Left cardiac atrium (tissue), 4 donors: ENCODE results near the gene CCNY. TPM values are rescaled to one million over a fixed set of nuclear protein-coding genes. Genes with fewer than 3 reads are reported as not detected.

Source experiments
- ATAC-seq, 2 donors: fragments of 200-7000 bp; cut with Tn5 transposase; one replicate each; pipeline ENCODE4 v1.9.1; 2020; ENCODE audit warnings: mild to moderate bottlenecking in 2 of 2, moderate library complexity in 2 of 2
- DNase-seq: peaks from one replicate; pipeline ENCODE4 v3.0.0-alpha.2; 2020
- intact Hi-C, 2 donors: fragments of 100-400 bp; cut with DNase I; formaldehyde crosslinking; loops; one replicate each; pipeline versions ENCODE4 v1.14.1 to v1.15.1; 2022 to 2023
- total RNA-seq, 2 donors: library from RNA; stranded (reverse); fragmentation: NEBNext Ultra II Directional; extraction: Animal tissue kit (Norgen Biotek cat#: 25700); gene quantifications; one replicate each; pipeline ENCODE4 v1.2.1, GENCODE V29; 2021
- donor health status: DM: no; HTN: yes; CAD: no.
- donor health status: DM: no; HTN: yes; CAD: no; lungs with severe emphysema.
- donor health status: DM: yes; HTN: yes; CAD: no.
- donor health status: Dilated cardiomyopathy.

The CCNY gene
- total RNA-seq, 2 donors from 2014 or later, result 59.3 to 76.5 TPM

DNA sequence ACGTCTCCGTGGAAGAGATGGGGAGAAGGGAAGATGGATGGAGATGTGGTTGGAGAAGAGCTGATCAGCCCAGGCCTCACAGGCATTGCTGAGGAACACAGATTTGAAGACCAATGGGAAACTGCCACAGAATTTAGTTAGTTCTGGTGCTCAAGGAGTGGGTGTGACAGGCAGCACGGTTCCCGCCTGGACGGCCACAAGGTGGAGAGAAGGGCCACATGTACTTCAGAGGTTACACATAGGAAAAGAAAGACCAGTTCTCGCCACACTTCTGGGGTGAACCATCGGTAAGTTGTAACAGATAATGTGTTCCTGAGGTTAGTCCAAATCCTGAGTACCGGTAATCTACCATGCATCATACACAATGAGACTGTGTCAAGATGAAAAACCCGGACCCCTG is 239.3 kb downstream of the CCNY start:
- intact Hi-C loops, result no loop called here
- DNase-seq, result no peak
- ATAC-seq, result no peak

DNA sequence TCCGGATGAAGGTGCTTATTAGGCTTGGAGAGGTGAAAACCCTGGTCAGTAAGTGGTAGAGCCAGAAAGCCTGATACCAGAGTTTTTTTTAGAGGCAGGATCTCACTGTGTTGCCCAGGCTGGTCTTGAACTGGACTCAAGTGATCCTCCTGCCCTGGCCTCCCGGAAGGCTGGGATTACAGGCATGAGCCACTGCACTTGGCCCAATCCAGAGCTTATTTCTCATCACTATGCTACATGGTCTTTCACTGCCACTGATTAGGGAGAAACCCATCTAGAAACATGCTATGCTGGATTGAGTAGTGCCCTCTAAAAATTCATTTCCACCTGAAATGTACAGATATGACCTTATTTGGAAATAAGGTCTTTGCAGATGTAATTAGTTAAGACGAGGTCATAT is 240.4 kb downstream of the CCNY start:
- DNase-seq (no peak), ATAC-seq (no peak)
- intact Hi-C loops, result no loop called here

DNA sequence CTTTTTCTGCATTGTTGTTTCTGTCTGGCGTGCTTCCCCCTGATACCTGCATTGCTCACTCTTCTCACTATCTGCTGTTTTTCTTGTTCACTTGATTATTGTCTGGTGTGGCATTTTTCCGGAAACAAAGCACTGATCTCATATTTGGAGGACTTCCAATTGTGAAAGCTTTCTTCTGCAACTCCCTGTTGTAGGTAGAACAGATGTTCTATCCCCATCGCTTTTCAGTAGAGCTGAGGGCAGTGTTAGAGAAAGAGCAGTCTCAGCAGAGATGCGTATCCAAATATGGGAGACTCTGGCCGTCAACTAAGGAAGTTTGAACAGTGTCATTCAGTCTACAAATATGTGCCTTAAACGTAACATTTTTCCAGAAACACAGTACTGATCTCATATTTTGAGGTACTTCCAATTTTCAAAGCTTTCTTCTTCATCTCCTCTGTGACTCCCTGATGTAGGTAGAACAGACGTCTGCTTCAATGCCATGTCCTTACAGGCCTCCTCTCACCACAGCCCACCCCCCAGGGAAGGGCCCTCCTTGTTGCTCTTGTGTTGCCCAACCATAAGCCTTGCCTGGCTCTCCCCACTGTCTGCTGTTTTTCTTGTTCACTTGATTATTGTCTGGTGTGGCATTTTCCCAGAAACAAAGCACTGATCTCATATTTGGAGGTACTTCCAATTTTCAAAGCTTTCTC is 241.8 kb downstream of the CCNY start:
- intact Hi-C loops, result no loop called here
- DNase-seq, result no peak
- ATAC-seq, result peak in 1 of 2 donors; percentile 42

DNA sequence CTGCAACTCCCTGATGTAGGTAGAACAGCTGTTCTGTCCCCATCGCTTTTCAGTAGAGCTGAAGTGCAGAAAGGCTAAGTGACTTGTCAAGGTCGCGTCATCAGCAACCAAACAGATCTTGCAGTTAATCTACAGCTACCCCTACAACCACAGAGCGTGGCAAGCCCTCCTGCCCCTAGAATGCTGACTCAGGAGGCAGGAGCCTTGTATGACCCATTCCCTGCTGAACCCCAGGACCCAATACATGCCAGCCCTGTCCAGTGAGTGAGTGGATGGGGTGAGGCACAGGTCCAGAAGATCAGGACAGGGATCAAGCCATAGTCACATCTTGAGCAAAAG is 242.3 kb downstream of the CCNY start:
- intact Hi-C loops, result no loop called here
- DNase-seq (no peak), ATAC-seq (no peak)

DNA sequence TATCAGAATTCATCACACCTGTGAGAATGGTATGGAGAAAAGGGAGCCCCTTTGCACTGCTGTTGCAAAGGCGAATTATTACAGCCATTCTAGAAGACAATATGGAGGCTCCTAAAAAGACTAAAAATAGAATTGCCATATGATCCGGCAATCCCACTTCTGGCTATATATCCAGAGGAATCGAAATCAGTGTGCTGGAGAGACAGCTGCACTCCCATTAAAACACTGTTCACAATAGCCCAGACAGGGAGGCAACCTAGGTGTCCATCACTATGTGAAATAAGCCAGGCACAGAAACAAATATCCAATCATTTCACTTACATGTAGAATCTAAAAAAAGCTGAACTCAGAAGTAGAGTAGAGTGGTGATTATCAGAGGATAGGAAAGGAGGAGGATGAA is 242.8 kb downstream of the CCNY start:
- ATAC-seq (no peak), DNase-seq (no peak)
- intact Hi-C loops, result no loop called here

DNA sequence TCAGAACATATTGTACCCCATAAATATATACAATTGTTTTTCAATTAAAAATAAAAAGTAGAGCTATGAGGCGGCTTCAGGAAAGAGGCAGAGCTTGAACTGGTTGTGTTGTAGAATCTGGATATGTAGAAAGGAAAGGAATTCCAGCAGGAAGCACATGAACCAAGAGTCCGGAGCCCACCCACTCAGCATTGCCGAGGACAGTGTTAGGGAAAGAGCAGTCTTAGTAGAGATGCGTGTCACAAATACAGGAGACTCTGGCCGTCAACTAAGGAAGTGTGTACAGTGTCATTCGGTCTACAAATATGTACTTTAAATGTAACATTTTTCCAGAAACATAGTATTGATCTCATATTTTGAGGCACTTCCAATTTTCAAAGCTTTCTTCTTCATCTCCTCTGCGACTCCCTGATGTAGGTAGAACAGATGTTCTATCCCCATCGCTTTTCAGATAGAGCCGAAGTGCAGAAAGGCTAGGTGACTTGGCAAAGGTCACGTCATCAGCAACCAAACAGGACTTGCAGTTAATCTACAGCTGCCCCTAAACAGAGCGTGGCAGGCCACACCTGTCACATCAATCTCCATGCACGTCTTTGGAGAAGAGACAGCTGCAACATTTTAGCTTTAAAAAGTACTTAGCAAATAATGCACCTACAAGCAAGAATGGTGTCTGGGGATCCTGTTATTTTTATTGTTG is 243.6 kb downstream of the CCNY start:
- intact Hi-C loops, result no loop called here
- ATAC-seq (no peak), DNase-seq (no peak)

DNA sequence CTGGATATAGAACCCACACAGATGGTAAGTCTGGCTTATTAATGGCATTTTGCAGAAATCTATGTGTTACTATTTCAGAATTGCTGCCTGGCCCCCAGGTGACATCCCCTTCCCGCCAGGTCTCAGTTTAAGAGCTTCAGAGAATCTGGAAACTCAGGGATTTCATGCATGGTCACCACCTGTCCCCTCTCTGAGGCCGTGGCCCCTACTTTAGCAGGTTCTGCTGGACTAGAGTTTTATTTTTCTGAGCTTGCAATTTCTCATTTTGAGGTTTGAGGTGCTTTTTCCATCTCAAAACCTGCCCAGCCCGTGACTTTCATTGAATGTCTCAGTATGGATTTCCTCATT is 244.1 kb downstream of the CCNY start:
- DNase-seq, result no peak
- intact Hi-C loops, result no loop called here
- no peak for ATAC-seq

DNA sequence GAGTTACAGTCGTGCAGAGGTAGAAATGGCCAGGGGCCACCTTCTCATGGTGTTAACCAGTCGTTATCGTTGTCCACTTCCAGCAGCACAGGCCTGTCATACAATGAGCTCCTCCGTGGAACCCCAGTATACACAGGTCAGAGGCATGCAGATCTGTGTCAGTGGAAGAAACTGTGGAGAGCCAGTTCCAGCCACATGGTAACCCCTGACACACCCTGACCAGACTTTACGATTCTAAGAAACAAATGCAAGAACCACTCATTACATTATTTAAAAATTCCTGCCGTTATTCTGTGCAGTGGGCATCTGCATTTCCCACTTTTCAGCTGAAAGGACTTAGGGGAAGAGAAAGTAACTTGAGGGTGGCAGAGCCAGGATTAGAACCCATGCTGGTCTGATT is 245.3 kb downstream of the CCNY start:
- intact Hi-C loops, result no loop called here
- DNase-seq (no peak), ATAC-seq (no peak)

DNA sequence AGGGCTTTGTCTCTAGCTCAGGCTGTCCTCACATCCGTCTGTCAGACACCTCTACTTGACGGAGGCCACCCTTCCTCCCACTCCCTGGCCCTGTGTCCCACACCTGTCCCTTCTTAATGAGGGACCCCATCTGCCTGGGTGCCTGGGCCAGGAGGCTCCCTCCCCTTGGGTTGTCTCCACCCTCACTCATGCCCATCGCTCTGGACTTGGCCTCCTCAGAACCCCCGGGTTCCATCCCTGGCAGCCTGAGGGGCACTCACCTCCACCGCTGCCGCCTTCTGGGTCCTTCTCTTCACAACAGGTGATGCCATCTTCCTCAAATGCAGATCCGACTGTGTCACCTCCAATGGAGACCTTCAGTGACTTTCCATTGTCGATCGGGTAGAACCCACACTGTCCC is 248.6 kb downstream of the CCNY start:
- ATAC-seq (no peak), DNase-seq (no peak)
- intact Hi-C loops, result no loop called here

DNA sequence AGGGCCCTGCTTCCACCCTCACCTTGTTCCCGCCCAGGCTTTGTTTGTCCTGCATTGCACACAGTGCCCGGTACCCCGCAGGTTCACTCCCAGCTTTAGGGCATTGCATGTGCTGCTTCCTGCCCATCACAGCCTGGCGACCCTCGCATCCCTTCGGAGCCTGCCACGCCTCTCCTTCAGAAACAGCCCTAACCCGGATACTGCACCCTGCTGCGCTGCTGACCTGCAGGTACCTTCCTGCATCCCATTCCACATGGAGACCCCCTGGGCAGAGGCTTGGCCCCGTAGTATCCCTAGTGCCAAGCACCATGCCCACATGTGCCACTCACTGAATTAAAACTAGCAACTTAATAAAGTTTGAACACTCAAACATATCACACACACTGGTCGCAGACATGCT is 249.0 kb downstream of the CCNY start:
- intact Hi-C loops, result no loop called here
- DNase-seq (no peak), ATAC-seq (no peak)

DNA sequence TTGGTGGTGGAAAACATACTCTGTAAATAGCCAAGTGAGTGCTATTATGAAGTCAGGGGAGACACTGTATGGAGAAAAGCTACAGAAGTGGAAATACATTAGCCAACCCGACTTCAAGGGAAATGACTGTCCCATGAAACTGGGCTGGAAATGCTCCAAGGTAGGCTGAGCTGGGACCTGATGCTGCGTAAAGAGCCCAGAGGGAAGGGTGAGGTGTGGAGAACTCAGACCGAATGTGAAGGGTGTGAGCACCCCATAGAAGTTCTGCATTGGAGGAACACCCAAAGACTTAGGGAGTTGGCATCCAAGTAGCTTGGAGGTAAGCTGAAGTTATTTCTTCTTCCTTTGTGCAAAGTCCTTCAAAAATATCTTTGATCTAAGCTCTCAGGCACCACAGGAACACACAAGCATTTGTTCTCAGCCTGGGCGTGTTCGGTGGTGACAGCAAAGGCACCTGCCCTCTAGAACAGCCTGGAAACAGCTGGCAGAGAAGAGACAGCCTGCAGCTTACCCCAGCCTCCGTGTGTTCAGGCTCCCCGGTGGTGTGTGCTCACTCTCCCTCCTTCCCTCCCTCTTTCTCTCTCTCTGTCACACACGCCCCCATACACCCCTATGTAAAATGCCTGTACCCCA is 249.7 kb downstream of the CCNY start:
- intact Hi-C loops, result no loop called here
- DNase-seq (no peak), ATAC-seq (no peak)

DNA sequence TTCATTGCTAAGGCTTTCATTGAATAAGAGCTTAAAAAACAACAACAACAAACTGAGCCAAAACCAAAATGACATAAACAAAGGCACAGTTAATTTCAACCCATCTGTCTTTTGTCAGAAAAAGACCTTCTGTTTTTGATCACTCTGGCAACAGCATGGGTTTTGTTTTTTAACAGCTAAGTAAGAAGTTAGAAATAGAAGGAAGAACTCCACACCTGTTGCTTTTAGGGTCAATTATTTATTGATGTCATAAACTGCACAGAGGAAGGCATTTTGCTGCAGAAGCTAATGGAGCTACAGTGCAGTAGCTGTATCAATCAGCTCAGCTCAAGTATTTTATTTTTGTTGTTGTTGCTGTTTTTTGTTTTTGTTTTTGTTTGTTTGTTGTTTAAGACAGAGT is 252.5 kb downstream of the CCNY start:
- intact Hi-C loops, result no loop called here
- no peak for DNase-seq
- ATAC-seq, result no peak

DNA sequence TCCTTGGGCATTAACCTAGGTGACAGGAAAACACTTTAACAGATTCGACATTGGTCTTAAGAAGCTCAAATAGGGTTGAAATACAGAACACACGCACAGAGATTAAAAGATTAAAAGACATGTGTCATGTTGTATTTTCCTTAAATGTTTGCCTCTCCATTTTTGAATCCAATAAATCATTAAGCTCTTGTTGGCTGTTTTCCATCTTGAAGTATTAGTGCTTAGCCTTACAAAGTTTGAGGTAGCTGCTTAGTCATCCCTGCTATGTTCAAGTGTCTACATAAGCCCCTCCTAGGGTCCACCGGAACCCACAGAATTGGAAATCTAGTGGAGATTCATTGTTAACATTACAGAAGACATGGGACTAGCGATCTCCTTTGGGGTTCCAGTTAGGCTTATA is 256.1 kb downstream of the CCNY start:
- no peak for ATAC-seq
- no peak for DNase-seq
- intact Hi-C loops, result loop anchor here in 1 of 2 donors (10.0 kb wide), 1 partner anchor 358 kb away; no protein-coding TSS in a partner anchor

DNA sequence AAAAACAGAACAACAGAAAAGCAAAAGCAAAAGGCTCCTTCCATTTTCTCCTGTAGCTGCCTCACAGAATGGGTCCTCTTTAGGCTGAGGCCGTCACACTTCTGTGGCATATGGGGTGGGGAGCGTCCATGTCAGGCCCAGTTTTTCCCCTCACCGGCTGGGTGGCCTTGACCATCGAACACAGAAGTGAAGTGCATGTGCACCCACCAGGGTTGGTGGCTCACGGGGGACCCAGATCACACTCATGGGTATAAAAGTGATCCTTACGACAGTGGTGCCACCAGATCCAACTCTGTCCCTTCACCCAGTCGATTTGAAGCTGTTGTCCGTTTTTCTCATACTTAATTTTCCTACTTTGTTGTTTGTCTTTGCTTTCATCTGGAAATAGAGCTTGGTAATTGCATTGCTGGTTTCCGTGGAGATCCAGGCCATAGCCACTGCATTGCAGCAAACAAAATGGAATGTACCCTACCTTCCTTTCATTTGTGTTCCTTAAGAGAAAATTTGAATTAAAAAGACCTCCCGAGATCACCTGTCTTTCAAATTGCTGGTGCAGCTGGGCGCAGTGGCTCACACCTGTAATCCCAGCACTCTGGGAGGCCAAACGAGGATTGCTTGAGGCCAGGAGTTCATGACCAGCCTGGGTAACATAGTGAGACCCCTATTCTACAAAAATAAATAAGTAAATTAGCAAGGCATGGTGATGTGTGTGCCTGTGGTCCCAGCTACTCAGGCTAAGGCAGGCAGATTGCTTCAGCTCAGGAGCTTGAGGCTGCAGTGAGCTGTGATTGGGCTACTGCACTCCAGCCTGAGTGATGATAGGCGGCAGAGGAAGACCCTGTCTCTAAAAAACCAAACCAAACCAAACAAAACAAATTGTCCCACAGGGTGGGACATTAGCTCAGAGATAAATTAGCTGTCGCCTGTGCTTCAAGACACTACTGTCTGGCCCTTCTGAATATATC is 258.1 kb downstream of the CCNY start:
- ATAC-seq (no peak), DNase-seq (no peak)
- intact Hi-C loops, result loop anchor here in 1 of 2 donors (10.0 kb wide), 1 partner anchor 360 kb away; no protein-coding TSS in a partner anchor

DNA sequence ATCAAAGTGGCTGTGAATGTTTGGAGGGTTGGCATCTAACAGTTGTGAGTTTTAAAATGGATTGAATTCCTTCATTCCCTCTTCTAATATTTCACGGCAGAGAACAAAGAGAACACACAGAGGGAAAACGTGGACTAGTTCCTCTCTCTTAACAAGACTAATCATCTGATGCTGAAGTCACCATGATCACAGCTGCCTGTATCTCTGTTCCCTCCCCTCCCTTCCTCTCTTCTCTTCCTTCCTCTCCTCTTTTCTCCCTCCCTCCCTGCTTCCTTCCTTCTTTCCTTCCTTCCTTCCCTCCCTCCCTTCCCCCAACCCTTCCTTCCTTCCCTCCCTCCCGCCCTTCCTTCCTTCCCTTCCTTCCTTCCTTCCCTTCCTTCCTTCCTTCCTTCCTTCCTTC is 258.8 kb downstream of the CCNY start:
- ATAC-seq, result no peak
- intact Hi-C loops, result loop anchor here in 1 of 2 donors (10.0 kb wide), 1 partner anchor 360 kb away; no protein-coding TSS in a partner anchor
- DNase-seq, result no peak

DNA sequence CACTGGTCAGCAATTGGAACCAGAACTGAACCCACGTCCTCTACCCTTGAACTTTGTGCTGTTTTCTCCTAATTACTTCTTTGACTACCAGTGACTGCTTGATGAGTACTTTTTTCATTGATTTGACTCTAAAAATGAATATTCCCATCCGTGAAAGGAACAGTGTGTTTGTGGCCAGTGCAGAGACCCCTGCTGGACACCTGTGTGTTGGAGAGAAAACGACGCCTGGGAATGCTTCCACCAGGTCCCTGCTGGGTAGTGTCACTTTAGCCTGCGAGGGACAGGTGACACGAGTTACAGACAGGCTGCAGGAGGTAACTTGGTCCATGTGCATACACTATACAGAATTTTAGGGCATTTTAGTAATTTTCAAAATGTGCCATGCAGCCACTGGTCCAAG is 262.1 kb downstream of the CCNY start:
- DNase-seq (no peak), ATAC-seq (peak in 1 of 2 donors; percentile 50)
- intact Hi-C loops, result loop anchor here in 1 of 2 donors (10.0 kb wide), 1 partner anchor 364 kb away; no protein-coding TSS in a partner anchor

DNA sequence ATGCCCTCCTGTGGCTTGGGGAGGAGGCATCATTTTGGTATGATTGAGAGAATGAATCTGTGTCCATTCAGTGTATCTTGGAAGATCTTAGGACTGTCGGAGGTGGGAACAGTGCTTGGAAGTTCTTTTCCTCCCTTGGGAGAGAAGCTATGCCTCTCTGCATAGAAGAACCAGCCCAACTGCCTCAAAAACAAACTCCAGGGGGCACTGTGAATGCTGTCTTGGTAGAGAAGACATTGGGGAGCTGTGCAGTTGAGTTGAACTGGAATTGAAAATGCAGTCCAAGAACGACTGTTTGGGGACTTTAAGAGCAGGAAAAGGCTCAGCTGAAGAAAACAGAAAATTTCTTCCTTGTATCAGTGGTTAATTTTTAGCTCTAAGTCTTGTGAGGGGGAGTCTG is 263.9 kb downstream of the CCNY start:
- DNase-seq, result no peak
- no peak for ATAC-seq
- intact Hi-C loops, result loop anchor here in 1 of 2 donors (10.0 kb wide), 1 partner anchor 365 kb away; no protein-coding TSS in a partner anchor

DNA sequence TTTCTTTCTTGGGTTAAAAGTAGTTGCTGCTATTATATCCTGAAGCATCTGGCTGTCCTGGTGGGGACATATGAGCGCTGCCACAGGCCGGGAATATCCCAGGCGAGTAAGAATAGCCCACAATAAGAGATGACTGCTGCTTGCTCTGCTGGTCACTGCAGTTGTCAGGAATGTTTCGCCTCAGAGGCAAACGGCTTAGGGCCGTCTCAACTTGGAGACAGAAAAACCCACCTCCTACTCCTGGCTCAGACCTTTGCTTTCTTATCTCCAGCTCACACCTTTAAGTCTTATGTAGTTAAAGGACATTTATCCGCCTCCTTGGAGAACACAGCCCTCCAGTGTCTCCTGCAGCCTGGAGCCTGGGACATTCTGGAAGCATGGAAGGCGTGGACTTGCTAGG is 268.9 kb downstream of the CCNY start, which contains the start of gene GJD4:
GJD4 (plus strand) TSS at position 151 of the 400 bp plus-strand sequence; CDS start at position 378, 227 bp downstream.
- intact Hi-C loops, result loop anchor here in 1 of 2 donors (10.0 kb wide), 1 partner anchor 370 kb away; no protein-coding TSS in a partner anchor
- DNase-seq (no peak), ATAC-seq (no peak)

DNA sequence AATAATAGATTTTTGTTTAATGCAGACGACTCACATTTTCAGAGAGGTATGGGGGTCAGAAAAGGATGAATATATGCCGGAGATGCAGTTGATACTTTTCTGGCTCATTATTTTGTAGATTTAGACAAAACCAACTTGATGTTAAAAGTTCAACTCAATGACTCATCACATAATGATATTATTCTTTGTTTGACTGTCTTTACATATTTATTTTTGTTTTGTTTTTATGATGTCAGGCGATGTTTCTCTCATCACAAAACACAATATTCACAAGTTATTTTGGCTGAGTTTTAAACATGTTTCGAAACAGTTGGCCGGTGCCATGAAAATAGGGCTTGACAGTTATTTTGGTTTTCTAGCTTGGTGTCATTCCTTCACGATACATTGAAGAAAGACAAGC is 270.1 kb downstream of the CCNY start:
- intact Hi-C loops, result loop anchor here in 1 of 2 donors (10.0 kb wide), 1 partner anchor 372 kb away; no protein-coding TSS in a partner anchor
- ATAC-seq, result no peak
- DNase-seq, result no peak
